Colonic mucosa (tissue), 4 donors: ENCODE data around the gene COL9A3. TPM values are rescaled to one million over a fixed set of nuclear protein-coding genes. Genes with fewer than 3 reads are reported as not detected.

ENCODE experiments used
- DNase-seq: peaks from one replicate; pipeline ENCODE4 v3.0.0-alpha.2; 2020
- H3K27ac ChIP-seq: fragments of 200-600 bp; one replicate; pipeline ENCODE4 v1.8.0; 2021
- H3K27me3 ChIP-seq: fragments of 200-600 bp; one replicate; pipeline ENCODE4 v1.8.0; 2021
- H3K36me3 ChIP-seq: fragments of 200-600 bp; one replicate; pipeline ENCODE4 v1.8.0; 2021
- H3K4me1 ChIP-seq: fragments of 200-600 bp; one replicate; pipeline ENCODE4 v1.8.0; 2021; ENCODE audit warnings: mild to moderate bottlenecking
- H3K4me3 ChIP-seq: fragments of 200-600 bp; one replicate; pipeline ENCODE4 v1.8.0; 2021
- H3K9ac ChIP-seq, 2 donors: one replicate each; pipeline ENCODE4 v1.7.0; 2013; ENCODE audit warnings: control low read depth in 2 of 2, low read depth in 2 of 2, low read length in 2 of 2
- H3K9me3 ChIP-seq: fragments of 200-600 bp; one replicate; pipeline ENCODE4 v1.8.0; 2021
- CTCF ChIP-seq: fragments of 200-600 bp; IDR thresholded peaks from one replicate; pipeline ENCODE4 v1.8.0; 2022; ENCODE audit warnings: antibody characterized with exemption, mild to moderate bottlenecking
- intact Hi-C: fragments of 100-400 bp; cut with DNase I; formaldehyde crosslinking; loops from one replicate; pipeline ENCODE4 v1.14.1; 2022
- total RNA-seq, 2 donors: library from RNA; stranded (reverse); fragmentation: NEBNext Ultra II Directional in 1 of 2; extraction: Animal tissue kit (Norgen Biotek cat#: 25700) in 1 of 2; gene quantifications; one replicate each; pipeline ENCODE4 v1.2.1, GENCODE V29; 2021
- donor health status: healthy.
- donor health status: DM: no; HTN: no; CAD: no.
- donor health status: DM: no; HTN: no; CAD: no.

The COL9A3 gene
- total RNA-seq, 2 donors from 2014 or later: 2.7 to 3.6 TPM

- DNase-seq: peak; percentile 85
- Histone ChIP-seq H3K4me3 (no peak overlapping the region), H3K9ac (peak overlapping the region; percentile 42 to 71), H3K27me3 (no peaks in the 10 kb centered on the region), H3K9me3 (no peaks in the 10 kb centered on the region), H3K27ac (peak overlapping the region; percentile 66), H3K36me3 (no peaks in the 10 kb centered on the region), H3K4me1 (peaks cover 21% of the 10 kb centered on the region)
- TF ChIP-seq CTCF: no peak
- intact Hi-C loops: no loop called here
These were observed 15.5 kb downstream of the COL9A3 start for GRCh38 chr20:62832212-62832922.

GRCh38 chr20:62832951-62833391, 16.1 kb downstream of the COL9A3 start:
- H3K4me3 ChIP-seq: no peak overlapping the region
- no peak for TF ChIP-seq CTCF
- intact Hi-C loops: no loop called here
- no peaks in the 10 kb centered on the region for H3K9me3 ChIP-seq
- peak overlapping the region; percentile 66 for H3K27ac ChIP-seq
- no peaks in the 10 kb centered on the region for H3K36me3 ChIP-seq
- DNase-seq: peak; percentile 48
- no peaks in the 10 kb centered on the region for H3K27me3 ChIP-seq
- H3K9ac ChIP-seq: peak overlapping the region; percentile 26 to 51
- peaks cover 21% of the 10 kb centered on the region for H3K4me1 ChIP-seq

GRCh38 chr20:62834967-62835730, 18.3 kb downstream of the COL9A3 start:
- no peak for DNase-seq
- intact Hi-C loops: no loop called here

GRCh38 chr20:62835931-62836861, 19.3 kb downstream of the COL9A3 start:
- H3K27me3 ChIP-seq: no peaks in the 10 kb centered on the region
- no peak overlapping the region for H3K4me3 ChIP-seq
- intact Hi-C loops: no loop called here
- H3K9ac ChIP-seq: no peak overlapping the region
- no peaks in the 10 kb centered on the region for H3K9me3 ChIP-seq
- no peak for TF ChIP-seq CTCF
- peaks cover 16% of the 10 kb centered on the region for H3K4me1 ChIP-seq
- no peak overlapping the region for H3K27ac ChIP-seq
- no peaks in the 10 kb centered on the region for H3K36me3 ChIP-seq
- no peak for DNase-seq

More at GRCh38 chr20:62834967-62835730, 18.3 kb downstream of the COL9A3 start:
- TF ChIP-seq CTCF: no peak
- H3K27ac ChIP-seq: no peak overlapping the region
- no peaks in the 10 kb centered on the region for H3K36me3 ChIP-seq
- H3K4me1 ChIP-seq: peaks cover 21% of the 10 kb centered on the region
- H3K9ac ChIP-seq: no peak overlapping the region
- no peaks in the 10 kb centered on the region for H3K27me3 ChIP-seq
- no peaks in the 10 kb centered on the region for H3K9me3 ChIP-seq
- no peak overlapping the region for H3K4me3 ChIP-seq

- no peaks in the 10 kb centered on the region for H3K36me3 ChIP-seq
- H3K9ac ChIP-seq: no peak overlapping the region
- no peak overlapping the region for H3K4me3 ChIP-seq
- no peaks in the 10 kb centered on the region for H3K9me3 ChIP-seq
- H3K27me3 ChIP-seq: no peaks in the 10 kb centered on the region
- intact Hi-C loops: no loop called here
- H3K27ac ChIP-seq: no peak overlapping the region
- no peak for TF ChIP-seq CTCF
- peaks cover 12% of the 10 kb centered on the region for H3K4me1 ChIP-seq
- no peak for DNase-seq
These were observed 20.2 kb downstream of the COL9A3 start for GRCh38 chr20:62836967-62837490.
